HG02973 (cell line): Measurements from ENCODE around the gene POGZ.
A peak's percentile ranks its signal among the peaks of the same experiment; 100 is the strongest.
"Not testable (repeated sequence)": the region's sequence is repeated elsewhere in the genome, so short reads cannot be mapped to it uniquely, and the experiment has no call there.

Experiments used
- ATAC-seq: cut with Tn5 transposase; IDR thresholded peaks from one replicate; pipeline ENCODE4 v1.9.1; 2021; ENCODE audit warnings: moderate library complexity; ENCODE audit not compliant: unreplicated experiment

The POGZ gene

GRCh38 chr1:151416231-151416630 lies 43.1 kb downstream of the POGZ start:
- no peak for ATAC-seq

GRCh38 chr1:151411884-151412283 lies 47.4 kb downstream of the POGZ start:
- no peak for ATAC-seq

- no peak for ATAC-seq
Measured at GRCh38 chr1:151408891-151409290, 50.4 kb downstream of the POGZ start.

- ATAC-seq: no peak
Measured at GRCh38 chr1:151407304-151407703, 52.0 kb downstream of the POGZ start.

- no peak for ATAC-seq
Measured at GRCh38 chr1:151406176-151406575, 53.1 kb downstream of the POGZ start.

GRCh38 chr1:151405187-151405951 lies 53.9 kb downstream of the POGZ start:
- no peak for ATAC-seq

GRCh38 chr1:151403612-151404011 lies 55.7 kb downstream of the POGZ start:
- no peak for ATAC-seq

- no peak for ATAC-seq
Measured at GRCh38 chr1:151402764-151403163, 56.5 kb downstream of the POGZ start.

- no peak for ATAC-seq
Measured at GRCh38 chr1:151401860-151402259, 57.4 kb downstream of the POGZ start.

- no peak for ATAC-seq
Measured at GRCh38 chr1:151401125-151401788, 58.0 kb downstream of the POGZ start.

- peak; percentile 80 for ATAC-seq
Measured at GRCh38 chr1:151399324-151400171, 59.7 kb downstream of the POGZ start, which contains the start of gene PSMB4. Gene PSMB4 (plus strand): TSS chr1:151399573. CDS start chr1:151399588, 15 bp downstream.

GRCh38 chr1:151396265-151396664 lies 63.0 kb downstream of the POGZ start:
- not testable (repeated sequence) for ATAC-seq

- no peak for ATAC-seq
Measured at GRCh38 chr1:151393583-151393982, 65.7 kb downstream of the POGZ start.

- no peak for ATAC-seq
Measured at GRCh38 chr1:151391079-151391563, 68.2 kb downstream of the POGZ start.

- not testable (repeated sequence) for ATAC-seq
Measured at GRCh38 chr1:151390221-151391078, 68.8 kb downstream of the POGZ start.

- ATAC-seq: no peak
Measured at GRCh38 chr1:151386002-151386401, 73.3 kb downstream of the POGZ start.

GRCh38 chr1:151384584-151384983 lies 74.7 kb downstream of the POGZ start:
- ATAC-seq: no peak

GRCh38 chr1:151377150-151377884 lies 82.0 kb downstream of the POGZ start:
- ATAC-seq: no peak

- ATAC-seq: no peak
Measured at GRCh38 chr1:151373196-151373595, 86.1 kb downstream of the POGZ start.
